OCI-LY1 (cell line): ENCODE measurements around the gene TAC4.

Source experiments
- H2AFZ ChIP-seq: fragments of 200-600 bp; sonication (generic), shearing (Covaris generic); 2 replicates; pipeline ENCODE4 v1.6.0; 2014; ENCODE audit warnings: antibody characterized with exemption, mild to moderate bottlenecking, low read length
- H3F3A ChIP-seq: fragments of 200-600 bp; sonication (generic), shearing (Covaris generic); 2 replicates; pipeline ENCODE4 v1.6.0; 2014; ENCODE audit warnings: mild to moderate bottlenecking, antibody characterized with exemption, low read length, moderate library complexity; ENCODE audit not compliant: insufficient read depth
- H3K27ac ChIP-seq: fragments of 200-600 bp; sonication (generic); 2 replicates; pipeline ENCODE4 v1.5.1; 2014; ENCODE audit warnings: low read length, mixed run types, mild to moderate bottlenecking, low read depth; ENCODE audit not compliant: poor library complexity, severe bottlenecking
- H3K27me3 ChIP-seq: fragments of 200-600 bp; sonication (generic); 2 replicates; pipeline ENCODE4 v1.6.0; 2014; ENCODE audit warnings: antibody characterized with exemption, mild to moderate bottlenecking, low read length, moderate library complexity; ENCODE audit not compliant: insufficient read depth
- H3K36me3 ChIP-seq: fragments of 200-600 bp; sonication (generic); 2 replicates; pipeline ENCODE4 v1.6.1; 2014; ENCODE audit warnings: mild to moderate bottlenecking, antibody characterized with exemption, low read length, moderate library complexity, mixed read lengths; ENCODE audit not compliant: insufficient read depth
- H3K4me1 ChIP-seq: fragments of 200-600 bp; sonication (generic); 2 replicates; pipeline ENCODE4 v1.5.1; 2014; ENCODE audit warnings: mild to moderate bottlenecking, low read length, moderate library complexity; ENCODE audit not compliant: insufficient read depth, severe bottlenecking
- H3K4me2 ChIP-seq: fragments of 200-600 bp; sonication (generic), shearing (Covaris generic); 2 replicates; pipeline ENCODE4 v1.6.1; 2014; ENCODE audit warnings: low read length
- H3K4me3 ChIP-seq: fragments of 200-600 bp; sonication (generic); 2 replicates; pipeline ENCODE4 v1.5.1; 2014; ENCODE audit warnings: low read length, low read depth, mild to moderate bottlenecking, mixed read lengths; ENCODE audit not compliant: poor library complexity, severe bottlenecking
- H3K79me2 ChIP-seq: fragments of 200-600 bp; shearing (Covaris generic); 2 replicates; pipeline ENCODE4 v1.6.1; 2016; ENCODE audit warnings: mixed run types, low read length, mixed read lengths; ENCODE audit not compliant: insufficient read depth
- H3K9ac ChIP-seq: fragments of 200-600 bp; sonication (generic), shearing (Covaris generic); 2 replicates; pipeline ENCODE4 v1.6.1; 2014; ENCODE audit warnings: mild to moderate bottlenecking, low read length, mixed read lengths
- H3K9me2 ChIP-seq: fragments of 200-600 bp; sonication (generic), shearing (Covaris generic); 2 replicates; pipeline ENCODE4 v1.6.1; 2014; ENCODE audit warnings: low read depth, mild to moderate bottlenecking, low read length, mixed read lengths
- H3K9me3 ChIP-seq: fragments of 200-600 bp; shearing (Covaris generic); 2 replicates; pipeline ENCODE4 v1.6.1; 2014; ENCODE audit warnings: low read length, mixed read lengths
- H4K20me1 ChIP-seq: fragments of 200-600 bp; sonication (generic), shearing (Covaris generic); 2 replicates; pipeline ENCODE4 v1.6.0; 2016; ENCODE audit warnings: mild to moderate bottlenecking, low read length; ENCODE audit not compliant: insufficient read depth
- CTCF ChIP-seq: fragments of 200-600 bp; sonication (generic), shearing (Covaris generic); IDR thresholded peaks from 2 replicates; pipeline ENCODE4 v1.5.1; 2017; ENCODE audit warnings: mild to moderate bottlenecking, antibody characterized with exemption, low read length, moderate library complexity, mixed read lengths
- EZH2 ChIP-seq: fragments of 200-600 bp; sonication (generic), shearing (Covaris generic); IDR thresholded peaks from 2 replicates; pipeline ENCODE4 v1.8.0; 2017; ENCODE audit warnings: borderline replicate concordance, mixed run types, mild to moderate bottlenecking, antibody characterized with exemption, low read length, moderate library complexity, mixed read lengths

TAC4 gene

GRCh38 chr17:49814781-49815529 lies 32.9 kb downstream of the TAC4 start:
- H4K20me1 ChIP-seq: no peaks in the 10 kb centered on the region
- peaks cover 92% of the 10 kb centered on the region for H3K36me3 ChIP-seq
- no peaks in the 10 kb centered on the region for H3K27me3 ChIP-seq
- H3K9me3 ChIP-seq: no peaks in the 10 kb centered on the region
- H3K4me2 ChIP-seq: no peak overlapping the region
- TF ChIP-seq CTCF (no peak), EZH2 (no peak)
- H3F3A ChIP-seq: no peaks in the 10 kb centered on the region
- peaks cover 3% of the 10 kb centered on the region; the same call in 1 of the 2 replicates for H3K79me2 ChIP-seq
- H3K4me1 ChIP-seq: no peaks in the 10 kb centered on the region
- H2AFZ ChIP-seq: no peak overlapping the region
- H3K9me2 ChIP-seq: no peaks in the 10 kb centered on the region
- no peak overlapping the region for H3K4me3 ChIP-seq
- H3K27ac ChIP-seq: no peak overlapping the region
- no peak overlapping the region for H3K9ac ChIP-seq

- no peaks in the 10 kb centered on the region for H3K4me1 ChIP-seq
- H3K9ac ChIP-seq: no peak overlapping the region
- no peaks in the 10 kb centered on the region for H3F3A ChIP-seq
- H3K27ac ChIP-seq: no peak overlapping the region
- no peak overlapping the region for H3K4me3 ChIP-seq
- no peaks in the 10 kb centered on the region for H3K9me3 ChIP-seq
- no peak for TF ChIP-seq CTCF
- no peak for TF ChIP-seq EZH2
- no peaks in the 10 kb centered on the region for H3K27me3 ChIP-seq
- no peaks in the 10 kb centered on the region; the same call in 1 of the 2 replicates for H4K20me1 ChIP-seq
- no peak overlapping the region for H3K4me2 ChIP-seq
- H2AFZ ChIP-seq: no peak overlapping the region
- H3K9me2 ChIP-seq: no peaks in the 10 kb centered on the region
- H3K36me3 ChIP-seq: peaks cover 89% of the 10 kb centered on the region
- peaks cover 11% of the 10 kb centered on the region; the same call in 1 of the 2 replicates for H3K79me2 ChIP-seq
Measured at GRCh38 chr17:49809056-49809455, 38.8 kb downstream of the TAC4 start.

GRCh38 chr17:49798738-49799137 lies 49.1 kb downstream of the TAC4 start:
- H3K9me2 ChIP-seq: no peaks in the 10 kb centered on the region
- no peak overlapping the region for H3K27ac ChIP-seq
- no peaks in the 10 kb centered on the region for H3K27me3 ChIP-seq
- no peaks in the 10 kb centered on the region for H3K9me3 ChIP-seq
- H3K4me1 ChIP-seq: no peaks in the 10 kb centered on the region
- no peaks in the 10 kb centered on the region for H3F3A ChIP-seq
- peaks cover 88% of the 10 kb centered on the region for H3K36me3 ChIP-seq
- H3K79me2 ChIP-seq: peaks cover 41% of the 10 kb centered on the region
- H3K9ac ChIP-seq: no peak overlapping the region
- no peak for TF ChIP-seq EZH2
- TF ChIP-seq CTCF: no peak
- H3K4me2 ChIP-seq: no peak overlapping the region
- H4K20me1 ChIP-seq: no peaks in the 10 kb centered on the region
- no peak overlapping the region for H2AFZ ChIP-seq
- H3K4me3 ChIP-seq: no peak overlapping the region
